ENCODE data around the gene CEP76. TPM values are rescaled to one million over a fixed set of nuclear protein-coding genes. Genes with fewer than 3 reads are reported as not detected.

Gene CEP76
- total RNA-seq, 1 donor from 2014 or later, result 8.6 TPM

GRCh38 chr18:12711446-12711845 is 8.9 kb upstream of the CEP76 start:
- TF ChIP-seq CTCF (IDR thresholded peaks at IDR 0.05) (no peak), POLR2A (IDR thresholded peaks at IDR 0.05) (no peak), POLR2AphosphoS5 (IDR thresholded peaks at IDR 0.05; ENCODE audit: insufficient read depth in 1 of 2, low read depth in 1 of 2) (no peak)
- Histone ChIP-seq H3K27me3 (no peaks in the 10 kb centered on the region), H3K27ac (no peak overlapping the region), H3K4me3 (no peak overlapping the region), H3K36me3 (peaks cover 0 to 89% of the 10 kb centered on the region in 2 donors), H3K4me1 (no peaks in the 10 kb centered on the region), H3K9me3 (no peaks in the 10 kb centered on the region)
- DNase-seq (ENCODE audit: extremely low spot score in 2 of 2), result no peak
- intact Hi-C loops (cut with DNase I), result no loop called here

DNA sequence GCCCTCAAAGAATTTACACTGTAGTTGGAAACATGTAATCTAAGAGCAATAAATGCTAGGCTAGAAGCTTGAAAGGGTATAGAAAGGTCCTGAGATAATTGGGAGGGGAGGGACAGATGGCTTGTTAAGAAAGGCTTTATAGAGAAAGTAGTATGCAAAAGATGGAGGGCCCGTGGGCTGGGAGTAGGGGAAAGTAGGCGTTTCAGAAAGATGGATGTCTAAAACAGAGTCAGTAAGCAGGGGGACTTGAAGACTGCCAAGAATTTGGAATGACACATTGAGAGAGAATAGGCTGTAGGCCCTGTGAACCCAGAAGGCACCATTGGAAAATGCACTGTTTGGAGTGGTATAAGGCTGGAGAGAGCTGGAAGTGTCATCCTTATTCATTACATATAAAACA is 1.1 kb upstream of the CEP76 start:
- Histone ChIP-seq H3K27me3 (no peaks in the 10 kb centered on the region), H3K9me3 (no peaks in the 10 kb centered on the region), H3K27ac (no peak overlapping the region), H3K4me3 (peak overlapping the region; percentile 76 to 82), H3K36me3 (peaks cover 0 to 19% of the 10 kb centered on the region in 2 donors), H3K4me1 (peaks cover 34% of the 10 kb centered on the region)
- DNase-seq (ENCODE audit: extremely low spot score in 2 of 2), result no peak
- no peak for TF ChIP-seq CTCF (IDR thresholded peaks at IDR 0.05)
- TF ChIP-seq POLR2A (IDR thresholded peaks at IDR 0.05), result no peak
- no peak for TF ChIP-seq POLR2AphosphoS5 (IDR thresholded peaks at IDR 0.05; ENCODE audit: insufficient read depth in 1 of 2, low read depth in 1 of 2)
- intact Hi-C loops (cut with DNase I), result no loop called here

GRCh38 chr18:12703096-12703567 is 609 bp upstream of the CEP76 start:
- TF ChIP-seq POLR2AphosphoS5 (IDR thresholded peaks at IDR 0.05; ENCODE audit: insufficient read depth in 1 of 2, low read depth in 1 of 2) (no peak), POLR2A (IDR thresholded peaks at IDR 0.05) (no peak), CTCF (IDR thresholded peaks at IDR 0.05) (no peak)
- no peak for DNase-seq (ENCODE audit: extremely low spot score in 2 of 2)
- intact Hi-C loops (cut with DNase I), result no loop called here
- H3K27ac ChIP-seq, result peak overlapping the region; percentile 92
- peaks cover 0 to 14% of the 10 kb centered on the region in 2 donors for H3K36me3 ChIP-seq
- H3K4me3 ChIP-seq, result peak overlapping the region; percentile 76 to 82
- no peaks in the 10 kb centered on the region for H3K27me3 ChIP-seq
- H3K9me3 ChIP-seq, result no peaks in the 10 kb centered on the region
- H3K4me1 ChIP-seq, result peaks cover 34% of the 10 kb centered on the region

DNA sequence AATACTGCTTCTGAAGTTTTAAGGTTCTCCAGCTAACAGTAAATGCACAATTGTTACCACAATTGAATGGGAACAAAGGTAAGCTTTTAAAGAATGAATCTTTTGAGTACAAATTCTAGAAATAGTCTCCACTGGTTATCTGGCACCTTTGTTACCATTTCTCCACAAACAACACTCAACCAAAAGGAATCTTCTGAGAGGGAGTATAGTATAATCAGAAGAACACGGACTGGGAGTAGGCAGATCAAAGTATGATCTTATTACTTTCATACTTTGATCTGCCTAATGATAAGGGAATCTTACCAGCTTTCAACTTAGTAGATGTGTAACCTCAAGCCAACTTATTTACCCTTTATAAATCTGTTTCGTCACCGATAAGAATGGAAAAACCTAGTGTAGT is 1.4 kb downstream of the CEP76 start:
- intact Hi-C loops (cut with DNase I), result no loop called here

More for the DNA sequence above, 1.4 kb downstream of the CEP76 start:
- DNase-seq (ENCODE audit: extremely low spot score in 2 of 2), result no peak
- Histone ChIP-seq H3K27ac (no peak overlapping the region), H3K36me3 (peaks cover 0 to 4% of the 10 kb centered on the region in 2 donors), H3K4me3 (peak overlapping the region; percentile 76 to 82), H3K4me1 (peaks cover 34% of the 10 kb centered on the region), H3K27me3 (no peaks in the 10 kb centered on the region), H3K9me3 (no peaks in the 10 kb centered on the region)
- no peak for TF ChIP-seq CTCF (IDR thresholded peaks at IDR 0.05)
- no peak for TF ChIP-seq POLR2A (IDR thresholded peaks at IDR 0.05)
- no peak for TF ChIP-seq POLR2AphosphoS5 (IDR thresholded peaks at IDR 0.05; ENCODE audit: insufficient read depth in 1 of 2, low read depth in 1 of 2)

All from vagina (tissue), 2 donors.